GM21528 (cell line): ENCODE results near the gene NPIPB8.
A peak's percentile ranks its signal among the peaks of the same experiment; 100 is the strongest.
"Not testable (repeated sequence)": the region's sequence is repeated elsewhere in the genome, so short reads cannot be mapped to it uniquely, and the experiment has no call there.

Source experiments
- ATAC-seq: cut with Tn5 transposase; IDR thresholded peaks from one replicate; pipeline ENCODE4 v1.9.1; 2021; ENCODE audit warnings: mild to moderate bottlenecking, moderate library complexity; ENCODE audit not compliant: unreplicated experiment, low FRiP score

NPIPB8 gene

DNA sequence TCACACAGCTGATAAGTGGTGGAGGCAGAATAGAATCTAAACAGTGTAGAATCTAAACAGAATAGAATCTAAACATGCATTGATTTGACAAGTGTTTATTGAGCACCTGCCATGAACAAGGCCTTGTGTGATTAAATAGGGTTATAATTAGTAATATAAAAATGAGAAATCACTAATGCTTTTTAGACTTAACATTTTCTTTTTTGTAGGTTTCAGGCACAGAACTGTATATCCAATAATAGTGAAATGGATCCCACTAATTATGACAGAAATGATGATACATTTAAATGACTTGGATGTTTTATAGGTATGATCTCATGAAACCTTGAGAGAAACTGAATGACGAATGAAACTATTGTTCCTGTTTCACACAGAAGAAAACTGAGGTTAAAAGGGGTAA is at the start of gene NPIPB8:
Gene NPIPB8 (plus strand): TSS at position 301 of the 400 bp plus-strand sequence. CDS start 296 bp downstream, outside the sequence.
- not testable (repeated sequence) for ATAC-seq

DNA sequence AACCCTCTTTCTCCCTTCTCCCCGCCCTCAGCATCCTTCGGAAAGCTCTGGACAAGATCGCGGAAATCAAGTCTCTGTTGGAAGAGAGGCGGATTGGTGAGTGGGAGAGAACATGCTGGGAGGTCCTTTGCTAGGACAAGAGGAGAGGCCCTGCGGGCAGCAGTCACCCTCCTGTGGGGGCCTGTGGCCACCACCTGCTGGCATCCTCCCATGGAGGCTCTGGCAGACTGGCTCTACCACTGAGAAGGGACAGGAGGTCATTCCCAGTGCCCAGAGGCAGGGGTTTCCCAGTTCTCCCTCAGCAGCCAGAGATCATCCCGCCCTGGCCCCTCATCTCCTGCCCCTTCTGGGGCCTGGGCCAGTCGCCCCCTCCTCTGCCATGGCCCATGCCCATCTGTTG is 48.8 kb upstream of the NPIPB8 start:
- no peak for ATAC-seq

DNA sequence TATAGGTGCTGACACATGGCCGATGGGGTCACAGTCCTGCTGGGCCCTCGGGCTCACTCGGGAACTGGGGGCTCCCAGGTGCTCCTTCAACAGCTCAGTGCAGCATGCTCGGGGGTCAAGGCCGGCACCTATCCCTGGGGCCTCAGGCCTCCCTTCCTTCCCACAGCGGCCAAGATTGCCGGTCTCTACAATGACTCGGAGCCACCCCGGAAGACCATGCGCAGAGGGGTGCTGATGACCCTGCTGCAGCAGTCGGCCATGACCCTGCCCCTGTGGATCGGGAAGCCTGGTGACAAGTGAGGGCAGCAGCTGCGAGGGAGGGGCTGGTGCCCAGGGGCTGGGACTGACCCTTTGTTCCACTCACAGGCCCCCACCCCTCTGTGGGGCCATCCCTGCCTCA is 47.9 kb upstream of the NPIPB8 start:
- ATAC-seq = no peak

DNA sequence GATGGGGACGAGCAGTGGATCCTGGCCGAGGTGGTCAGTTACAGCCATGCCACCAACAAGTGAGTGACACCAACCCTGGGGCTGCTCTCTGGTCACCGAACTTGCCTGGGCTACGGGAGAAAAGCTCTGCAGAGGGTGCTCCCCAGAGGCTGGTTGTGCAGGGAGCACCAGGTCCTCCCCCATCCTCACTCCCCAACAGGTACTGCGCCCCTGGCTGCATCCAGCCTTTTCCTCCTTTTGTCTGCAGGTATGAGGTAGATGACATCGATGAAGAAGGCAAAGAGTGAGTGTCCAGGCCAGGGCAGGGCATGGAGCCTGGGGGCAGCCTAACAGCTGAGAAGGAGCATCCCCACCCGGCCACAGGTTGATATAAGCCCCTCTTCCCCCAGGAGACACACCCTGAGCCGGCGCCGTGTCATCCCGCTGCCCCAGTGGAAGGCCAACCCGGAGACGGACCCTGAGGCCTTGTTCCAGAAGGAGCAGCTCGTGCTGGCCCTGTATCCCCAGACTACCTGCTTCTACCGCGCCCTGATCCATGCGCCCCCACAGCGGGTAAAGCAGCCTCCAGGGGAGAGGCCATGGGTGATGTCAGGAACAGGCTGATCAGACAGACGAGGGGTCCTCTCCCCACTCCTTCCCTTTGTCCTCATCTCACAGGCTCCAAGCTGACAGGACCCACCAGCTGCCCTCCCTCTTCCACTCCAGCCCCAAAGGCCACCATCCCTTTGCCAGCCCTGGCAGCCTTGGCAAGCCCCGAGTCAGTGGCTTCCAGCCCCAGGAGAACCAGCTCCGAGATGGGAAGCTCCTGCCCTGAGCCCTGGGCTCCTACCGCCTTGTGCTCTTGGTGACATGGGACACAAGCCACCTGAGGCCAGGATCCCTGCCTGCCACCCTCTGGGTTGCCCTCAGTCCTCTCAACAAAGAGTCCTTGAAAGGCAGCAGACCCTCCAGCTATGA is 47.2 kb upstream of the NPIPB8 start:
- ATAC-seq = no peak

DNA sequence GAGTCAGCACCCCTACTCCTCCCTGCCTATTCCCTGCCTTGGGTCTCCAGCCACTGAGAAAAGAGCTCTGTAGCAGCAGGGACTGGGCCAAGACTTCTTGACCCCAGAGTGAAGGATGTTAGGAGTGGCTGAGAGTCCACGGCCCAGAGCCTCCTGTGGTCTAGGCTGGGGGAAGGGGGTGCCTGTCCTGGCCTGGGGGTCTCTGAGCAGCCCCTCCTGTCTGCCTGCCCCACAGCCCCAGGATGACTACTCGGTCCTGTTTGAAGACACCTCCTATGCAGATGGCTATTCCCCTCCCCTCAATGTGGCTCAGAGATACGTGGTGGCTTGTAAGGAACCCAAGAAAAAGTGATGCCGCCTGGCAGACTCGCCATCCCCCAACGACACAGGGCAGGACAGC is 46.5 kb upstream of the NPIPB8 start:
- no peak for ATAC-seq

DNA sequence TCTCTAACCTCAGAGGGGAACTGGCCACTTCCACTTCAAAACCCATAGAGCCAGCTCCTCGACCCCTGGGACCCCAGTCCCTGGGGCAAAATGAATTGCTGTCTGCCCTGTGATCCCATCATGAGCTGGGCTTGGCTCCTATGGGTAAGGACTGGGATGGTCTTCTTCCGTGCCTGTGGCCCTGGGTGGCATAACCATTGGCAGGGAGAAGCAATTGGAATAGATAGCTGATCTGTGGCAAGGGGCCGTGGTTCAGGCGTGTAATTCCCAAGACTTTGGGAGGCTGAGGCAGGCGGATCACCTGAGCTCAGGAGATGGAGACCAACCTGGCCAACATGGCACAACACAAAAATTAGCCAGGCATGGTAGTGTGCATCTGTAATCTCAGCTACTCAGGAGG is 45.4 kb upstream of the NPIPB8 start:
- no peak for ATAC-seq

DNA sequence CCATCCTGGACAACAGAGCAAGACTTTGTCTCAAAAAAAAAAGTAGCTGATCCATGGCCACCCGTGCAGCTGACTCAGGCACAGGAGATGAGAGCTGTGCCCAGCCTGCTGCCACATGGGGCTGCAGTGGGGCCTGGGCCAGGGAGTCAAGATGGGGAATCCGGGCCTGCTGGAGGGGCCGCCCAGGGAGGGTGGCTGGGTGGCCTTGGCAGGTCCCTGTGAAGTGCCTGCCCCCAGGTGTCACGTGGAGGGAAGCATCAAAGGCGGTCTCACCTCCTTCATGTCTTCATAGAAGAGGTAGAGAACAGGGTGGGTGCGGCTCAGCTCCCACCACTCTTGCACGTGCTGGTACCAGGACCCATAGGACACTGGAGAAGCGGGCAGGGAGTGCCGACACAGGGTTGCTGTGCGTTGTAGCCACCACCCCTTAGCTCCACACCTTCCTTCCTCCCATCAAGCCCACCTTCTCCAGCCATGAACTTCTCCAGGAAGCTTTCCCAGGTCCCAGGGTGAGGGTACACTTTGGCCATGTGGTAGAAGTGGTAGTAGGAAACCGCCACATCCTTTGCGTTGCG is 44.8 kb upstream of the NPIPB8 start:
- no peak for ATAC-seq

DNA sequence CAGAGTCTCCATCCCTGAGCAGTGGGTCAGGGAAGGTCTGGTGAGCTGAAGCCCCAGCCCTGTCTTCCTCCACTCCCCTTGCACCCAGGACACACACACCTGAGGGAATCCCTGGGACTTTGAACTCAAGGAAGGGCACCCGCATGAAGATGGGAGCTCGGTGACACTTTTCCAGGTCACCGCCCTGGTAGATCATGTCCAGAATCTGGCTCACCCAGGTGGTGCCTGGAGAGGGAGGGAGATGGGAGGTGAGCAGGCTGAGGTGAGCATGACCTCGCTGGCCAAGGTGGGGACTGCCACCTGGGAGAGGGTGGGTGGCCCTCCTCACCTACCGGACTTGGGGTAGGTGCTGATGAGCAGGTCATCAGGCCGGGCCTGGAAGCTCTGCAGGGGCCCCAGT is 42.4 kb upstream of the NPIPB8 start:
- not testable (repeated sequence) for ATAC-seq

DNA sequence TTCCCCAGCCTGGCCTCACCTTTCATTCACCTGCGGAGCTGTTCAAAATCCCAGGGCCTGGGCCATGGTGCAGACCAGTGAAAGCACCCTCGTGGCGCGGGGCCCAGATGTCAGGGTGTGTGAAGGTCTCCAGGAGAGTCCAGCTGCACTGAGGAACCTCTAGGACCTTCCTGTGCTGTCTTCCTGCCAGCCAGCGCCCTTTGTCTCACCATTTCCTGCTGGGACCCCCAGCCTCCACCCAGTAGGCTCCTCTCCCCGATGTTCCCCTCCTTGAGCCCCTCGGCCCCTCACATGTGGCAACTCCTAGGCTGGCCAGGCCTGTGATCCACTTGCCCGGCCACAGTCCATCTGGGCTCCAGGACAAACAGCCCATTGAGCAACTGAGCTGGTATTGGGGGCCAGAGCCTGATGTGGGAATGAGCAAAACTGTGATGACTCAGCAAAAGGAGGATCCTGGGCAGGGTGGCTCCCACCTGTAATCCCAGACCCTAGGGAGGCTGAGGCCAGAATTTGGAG is 41.7 kb upstream of the NPIPB8 start:
- ATAC-seq = no peak

DNA sequence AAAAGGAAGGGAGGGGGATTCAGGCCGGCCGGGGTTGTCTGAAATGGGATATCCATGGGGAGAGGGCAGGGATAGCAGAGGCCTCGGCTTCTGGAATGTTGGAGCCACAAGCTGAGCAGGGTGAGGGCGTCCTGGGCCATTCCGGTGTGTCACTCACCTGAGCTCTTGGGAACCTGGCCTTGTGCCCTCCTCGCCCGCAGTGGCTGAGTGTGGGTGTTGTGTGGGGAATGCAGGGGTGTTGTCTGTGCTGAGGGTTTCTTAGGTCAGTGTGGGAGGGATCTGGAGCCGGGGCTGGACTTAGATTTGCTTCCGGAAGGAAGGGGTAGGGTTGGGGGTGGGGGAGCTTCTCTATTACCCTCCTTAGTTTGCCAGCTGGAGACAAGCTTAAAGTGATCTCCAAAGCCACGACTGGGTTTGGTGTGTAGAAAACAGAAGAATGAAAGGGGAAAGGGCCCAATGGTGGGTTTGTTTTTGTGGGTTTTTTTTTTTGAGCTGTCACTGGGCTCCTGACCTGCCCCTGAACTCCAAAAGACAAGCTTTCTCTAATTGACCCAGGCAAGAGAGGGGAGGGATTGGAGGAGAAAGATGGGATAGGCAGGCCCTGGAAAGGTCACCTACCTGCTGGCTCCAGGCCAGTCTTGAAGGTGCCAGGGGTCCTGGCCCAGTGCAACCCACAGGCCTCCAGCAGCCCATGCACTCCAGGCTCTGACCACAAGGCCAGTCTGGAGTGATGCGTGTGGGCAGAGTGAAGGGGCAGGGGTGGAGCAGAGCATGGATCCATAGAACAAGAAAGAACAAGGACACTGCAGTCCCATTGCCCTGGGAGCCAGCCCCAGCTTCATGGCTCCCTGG is 40.8 kb upstream of the NPIPB8 start, which contains the start of gene SULT1A2:
Gene SULT1A2 (minus strand): TSS at position 211 of the 852 bp plus-strand sequence. CDS start 1,120 bp downstream, outside the sequence.
- ATAC-seq = no peak

DNA sequence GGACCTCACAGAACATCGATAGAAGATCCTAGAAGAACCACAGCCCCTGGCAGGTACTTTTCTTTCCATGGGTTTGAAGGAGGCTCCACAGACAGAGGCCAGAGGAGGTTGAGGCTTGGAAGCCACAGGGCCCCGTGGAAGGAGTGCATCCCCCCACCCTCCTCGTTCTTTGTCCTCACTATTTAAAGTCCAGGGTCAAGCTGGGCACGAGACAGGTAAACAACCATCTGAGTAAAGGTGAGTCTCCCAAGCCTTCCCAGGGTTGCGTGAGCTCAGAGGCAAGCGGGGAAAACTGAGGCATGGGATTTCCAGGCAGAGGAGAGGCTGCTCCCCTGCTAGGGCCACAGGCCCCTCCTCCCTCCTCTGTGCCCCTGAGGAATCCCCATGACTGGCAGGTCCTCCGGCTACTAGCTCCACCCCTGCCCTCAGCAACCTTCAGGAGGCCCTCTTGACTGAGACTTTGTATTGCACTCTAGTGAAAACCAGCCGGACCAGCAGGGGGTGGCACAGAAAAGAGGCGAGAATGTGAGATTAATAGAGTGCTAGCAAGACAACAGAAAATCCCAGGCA is 40.1 kb upstream of the NPIPB8 start:
- no peak for ATAC-seq

DNA sequence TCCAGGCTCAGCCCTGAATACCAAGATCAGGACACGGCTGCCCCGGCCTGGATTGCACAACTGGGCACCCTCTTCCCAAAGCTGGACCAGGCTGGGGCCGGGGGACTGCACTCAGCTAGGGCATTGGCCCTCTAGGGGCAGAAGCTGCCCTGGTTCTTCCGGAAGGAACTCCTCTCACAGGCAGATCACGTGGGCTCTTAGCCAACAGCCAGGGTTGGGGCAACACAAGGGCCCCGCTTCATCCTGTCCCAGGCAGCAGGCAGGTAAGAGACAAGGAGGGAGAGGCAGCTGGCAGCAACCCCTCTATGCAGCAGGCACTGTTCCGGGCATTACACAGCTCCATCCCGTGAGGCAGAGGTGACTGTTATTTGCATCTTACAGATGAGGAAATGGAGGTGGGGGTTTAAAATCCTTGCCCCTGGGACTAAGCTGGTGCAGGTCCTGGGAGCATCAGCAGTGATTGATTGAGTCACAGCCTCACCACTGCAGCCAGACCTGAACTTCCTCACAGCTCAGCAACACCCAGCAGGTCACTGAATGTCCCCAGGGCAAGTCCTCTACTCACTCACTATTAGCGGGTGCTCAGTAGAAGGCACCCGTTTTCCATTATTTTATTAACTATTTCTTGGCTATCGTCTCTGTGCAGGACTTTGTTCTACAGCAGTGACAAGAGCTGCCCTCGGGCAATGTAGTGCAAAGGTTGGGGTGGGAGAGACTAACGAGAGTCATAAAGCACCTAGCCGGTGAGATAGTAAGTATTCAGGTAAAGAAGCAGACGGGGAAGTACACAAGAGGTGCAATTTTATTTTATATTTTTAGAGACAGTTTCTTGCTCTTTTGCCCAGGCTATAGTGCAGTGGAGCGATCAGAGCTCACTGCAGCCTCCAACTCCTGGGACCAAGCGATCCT is 38.2 kb upstream of the NPIPB8 start:
- ATAC-seq = peak; percentile 58

DNA sequence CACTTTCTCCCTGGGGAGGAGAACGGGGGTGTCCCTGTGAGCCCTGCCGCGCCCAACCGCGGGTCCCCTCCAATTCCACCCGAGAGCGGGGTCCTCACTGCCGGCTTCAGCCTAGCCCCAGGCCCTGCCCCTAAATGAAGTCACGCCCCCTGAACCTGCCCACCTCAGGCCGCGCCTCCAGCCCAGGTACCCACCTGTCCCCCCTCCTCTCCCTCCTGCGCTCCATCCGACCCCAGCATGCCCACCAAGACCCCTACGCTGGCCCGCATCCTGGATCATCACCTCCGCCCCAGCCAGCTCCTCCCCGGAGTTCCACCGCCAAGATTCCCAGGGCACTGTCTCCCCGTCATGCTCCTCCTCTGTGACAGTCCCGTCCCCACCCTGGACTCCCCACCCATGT is 36.9 kb upstream of the NPIPB8 start:
- not testable (repeated sequence) for ATAC-seq

DNA sequence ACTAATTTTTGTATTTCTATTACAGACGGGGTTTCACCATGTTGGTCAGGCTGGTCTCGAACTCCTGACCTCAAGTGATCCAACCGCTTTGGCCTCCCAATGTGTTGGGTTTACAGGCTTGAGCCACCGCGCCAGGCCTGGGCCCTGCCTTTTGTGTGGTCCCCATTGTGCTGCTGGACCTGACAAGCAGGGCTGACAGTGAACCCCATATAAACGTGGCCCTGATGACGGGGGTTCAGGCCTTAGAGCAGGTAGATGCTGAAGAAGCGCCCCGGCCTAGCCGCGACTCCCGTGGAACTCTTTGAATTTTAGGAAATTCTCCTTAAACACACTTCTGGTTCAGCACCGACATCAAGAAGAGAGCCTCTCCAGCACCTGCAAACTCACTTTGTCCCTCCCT is 36.3 kb upstream of the NPIPB8 start:
- ATAC-seq = not testable (repeated sequence)

DNA sequence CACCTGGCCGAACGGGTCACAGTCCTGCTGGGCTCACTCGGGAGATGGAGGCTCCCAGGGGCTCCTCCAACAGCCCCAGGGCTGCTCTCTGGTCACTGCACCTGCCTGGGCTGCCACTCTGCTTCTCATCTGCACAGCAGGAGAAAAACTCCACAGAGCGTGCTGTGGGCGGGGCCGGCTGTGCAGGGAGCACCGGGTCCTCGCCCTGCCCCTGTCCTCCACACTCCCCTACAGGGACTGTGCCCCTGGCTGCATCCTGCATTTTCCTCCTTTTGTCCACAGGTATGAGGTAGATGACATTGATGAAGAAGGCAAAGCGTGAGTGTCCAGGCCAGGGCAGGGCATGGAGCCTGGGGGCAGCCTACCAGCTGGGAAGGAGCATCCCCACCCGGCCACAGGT is 35.8 kb upstream of the NPIPB8 start:
- not testable (repeated sequence) for ATAC-seq

DNA sequence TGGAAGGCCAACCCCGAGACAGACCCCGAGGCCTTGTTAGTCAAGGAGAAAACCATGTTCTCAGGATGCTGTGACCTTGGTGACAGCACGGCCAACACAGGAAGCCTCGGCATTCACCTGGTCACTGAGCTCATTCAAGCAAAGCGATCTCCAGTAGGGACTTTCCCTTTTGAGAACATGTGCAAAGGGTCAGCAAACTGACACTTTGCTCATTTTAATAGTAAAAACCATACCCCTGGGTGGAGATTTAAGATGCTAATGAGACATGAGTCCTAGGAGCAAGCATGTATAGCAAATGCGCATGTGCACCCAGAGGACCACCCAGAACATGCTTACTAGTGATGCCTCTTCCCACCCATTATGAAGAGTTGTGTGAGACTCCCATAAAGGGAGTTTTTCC is 35.3 kb upstream of the NPIPB8 start:
- no peak for ATAC-seq

DNA sequence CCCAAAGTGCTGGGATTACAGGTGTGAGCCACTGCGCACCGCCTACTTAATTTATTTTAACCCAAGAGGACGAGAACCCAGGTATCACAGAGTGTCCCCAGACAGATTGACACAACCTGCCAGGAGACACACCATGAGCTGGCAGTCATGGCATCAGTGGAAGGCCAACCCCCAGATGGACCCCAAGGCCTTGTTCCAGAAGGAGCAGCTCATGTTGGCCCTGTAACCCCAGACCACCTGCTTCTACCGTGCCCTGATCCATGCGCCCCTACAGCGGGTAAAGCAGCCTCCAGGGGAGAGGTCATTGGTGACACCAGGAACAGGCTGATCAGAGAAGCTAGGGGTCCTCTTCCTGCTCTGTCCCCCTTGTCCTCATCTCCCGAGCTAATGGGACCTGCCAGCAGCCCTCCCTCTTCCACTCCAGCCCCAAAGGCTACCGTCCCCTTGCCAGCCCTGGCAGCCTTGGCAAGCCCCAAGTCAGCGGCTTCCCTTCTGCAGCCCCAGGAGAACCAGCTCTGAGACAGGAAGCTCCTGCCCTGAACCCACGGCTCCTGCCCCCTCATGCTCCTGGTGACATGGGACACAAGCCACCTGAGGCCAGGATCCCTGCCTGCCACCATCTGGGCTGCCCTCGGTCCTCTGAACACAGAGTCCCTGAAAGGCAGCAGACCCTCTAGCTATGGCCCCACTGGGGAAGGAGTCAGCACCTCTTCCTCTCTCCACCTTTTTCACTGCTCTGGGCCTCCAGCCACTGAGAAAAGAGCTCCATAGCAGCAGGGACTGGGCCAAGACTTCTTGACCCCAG is 34.3 kb upstream of the NPIPB8 start:
- no peak for ATAC-seq

DNA sequence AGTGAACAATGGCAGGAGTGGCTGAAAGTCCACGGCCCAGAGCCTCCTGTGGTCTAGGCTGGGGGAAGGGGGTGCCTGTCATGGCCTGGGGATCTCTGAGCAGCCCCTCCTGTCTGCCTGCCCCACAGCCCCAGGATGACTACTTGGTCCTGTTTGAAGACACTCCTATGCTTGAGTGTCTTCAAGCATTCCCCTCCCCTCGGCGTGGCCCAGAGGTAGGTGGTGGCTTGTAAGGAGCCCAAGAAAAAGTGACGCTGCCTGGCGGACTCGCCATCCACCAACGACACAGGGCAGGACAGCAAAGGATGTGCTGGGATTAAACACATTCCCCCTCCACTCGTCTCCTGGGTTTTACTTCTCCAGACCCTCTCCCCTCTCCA is 33.7 kb upstream of the NPIPB8 start:
- ATAC-seq = no peak
